Activated CD4-positive, alpha-beta T cell treated with anti-CD3 and anti-CD28 coated beads, Interleukin-2, amount 50 U/mL, for 1 hour (primary cell): ENCODE measurements around the gene EYS.

Experiments used
- DNase-seq: peaks from one replicate; pipeline ENCODE4 v3.0.0-alpha.2; 2020

Gene EYS

DNA sequence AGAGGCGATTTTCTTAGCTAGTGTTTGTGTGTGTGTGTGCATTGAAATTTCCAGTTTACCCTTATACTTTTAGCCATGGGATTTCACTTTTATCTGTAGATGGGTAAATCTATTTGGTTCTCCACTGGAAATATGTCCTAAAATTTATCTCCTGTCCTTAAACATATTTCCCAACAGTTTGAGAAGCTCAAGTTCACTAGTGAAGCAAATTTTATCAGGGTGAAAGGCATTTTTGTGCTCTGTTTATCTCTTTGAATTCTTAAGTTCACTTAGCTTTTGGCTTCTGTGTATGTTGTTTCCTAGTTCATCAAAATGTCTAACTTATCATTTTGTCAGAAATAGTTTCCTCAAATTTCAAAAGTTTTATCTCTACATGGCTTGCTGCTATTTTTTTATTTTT, 1509.8 kb downstream of the EYS start:
- no peak for DNase-seq

- DNase-seq = no peak
Observed at GRCh38 chr6:64186592-64186991, 1520.4 kb downstream of the EYS start.

DNA sequence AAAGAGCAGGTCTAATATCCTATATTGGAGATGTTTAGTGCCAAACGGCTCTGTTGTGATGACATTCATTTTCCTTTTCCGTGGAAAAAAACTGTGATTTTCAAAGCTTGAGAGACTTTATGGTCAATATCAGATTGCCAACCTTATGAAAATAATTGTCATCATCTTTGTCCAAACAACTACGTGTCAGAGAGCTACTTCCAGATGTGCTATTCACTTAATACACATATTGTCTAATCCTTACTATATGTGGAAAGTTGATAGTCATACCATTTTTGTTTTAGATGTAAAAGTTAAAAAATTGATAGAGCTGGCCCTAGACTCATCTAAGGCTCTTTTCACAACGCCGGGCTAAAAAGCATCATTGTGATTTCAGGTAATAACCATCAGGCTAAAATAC, 1521.4 kb downstream of the EYS start:
- no peak for DNase-seq

DNA sequence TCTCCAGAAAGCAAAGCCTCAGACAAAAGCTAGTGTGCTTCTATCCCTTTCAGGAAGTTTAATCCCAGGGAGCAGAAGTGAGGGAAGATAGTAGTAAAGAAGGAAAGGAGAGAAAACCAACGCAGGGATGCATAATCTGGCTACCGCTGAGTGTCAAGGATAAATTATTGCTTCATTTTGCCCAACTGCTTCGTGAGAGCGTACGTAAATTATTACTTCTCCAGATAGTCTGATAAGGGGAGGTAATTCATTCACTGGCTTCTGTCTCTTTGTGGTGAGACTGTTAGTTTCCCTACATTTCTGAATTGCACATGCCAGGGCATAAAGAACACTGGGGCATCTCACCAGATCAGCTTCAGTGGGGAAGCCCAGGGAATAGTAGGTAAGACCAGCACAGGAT, 1531.7 kb downstream of the EYS start:
- DNase-seq = no peak

DNA sequence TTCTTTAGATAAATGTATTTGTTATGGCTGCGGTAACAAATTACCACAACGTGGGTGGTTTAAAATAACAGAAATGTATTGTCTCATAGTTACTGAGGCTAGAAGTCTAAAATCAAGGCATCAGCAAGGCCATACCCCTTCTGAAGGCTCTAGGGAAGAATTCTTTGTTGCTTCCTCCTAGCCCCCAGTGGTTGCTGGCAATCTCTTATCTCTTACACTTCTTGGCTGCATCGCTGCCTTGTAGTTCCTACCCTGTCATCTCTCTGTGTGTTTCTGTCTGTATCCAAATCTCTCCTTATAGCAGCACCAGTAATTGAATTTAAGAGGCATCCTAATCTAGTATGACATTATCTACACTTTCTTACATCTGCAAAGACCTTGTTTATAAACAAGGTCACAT, 1536.7 kb downstream of the EYS start:
- no peak for DNase-seq

DNA sequence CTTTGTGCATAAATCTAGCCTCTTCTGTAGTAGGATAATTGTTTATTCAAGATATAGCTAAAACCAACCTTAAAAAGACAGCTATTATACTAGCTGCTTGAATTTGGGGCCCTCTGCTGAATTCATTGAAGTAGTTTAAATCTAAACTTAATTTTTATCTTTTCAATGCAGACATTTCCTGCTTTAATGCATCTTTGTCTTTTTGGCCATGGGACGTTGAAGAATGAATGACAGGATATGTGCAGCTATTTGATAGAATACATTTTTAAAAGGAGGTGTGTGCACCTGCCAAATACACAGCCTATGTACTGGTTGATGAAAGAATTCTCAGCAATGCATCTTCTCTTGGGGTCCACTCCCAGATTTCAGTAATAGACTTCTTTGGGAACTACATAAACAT, 1546.5 kb downstream of the EYS start:
- no peak for DNase-seq

GRCh38 chr6:64155063-64155462, 1552.0 kb downstream of the EYS start:
- DNase-seq = no peak

DNA sequence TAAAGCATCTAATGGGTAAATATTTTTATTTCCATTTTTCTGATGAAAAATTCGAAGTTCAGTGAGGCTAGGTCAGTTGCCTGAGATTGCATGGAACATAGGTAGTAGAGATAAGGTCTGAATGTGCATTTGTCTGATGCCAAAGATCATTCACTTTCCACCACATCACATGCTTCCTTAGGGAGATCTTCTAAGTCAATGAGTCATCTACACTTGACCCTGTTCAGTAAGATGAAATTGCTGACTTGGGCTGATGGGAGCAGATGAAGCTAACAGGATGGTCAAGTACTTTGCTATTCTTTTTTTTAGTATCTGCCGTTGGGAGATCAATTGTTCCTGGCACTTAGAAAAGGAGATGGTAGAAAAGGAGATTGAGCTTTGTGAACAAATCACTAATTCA, 1560.2 kb downstream of the EYS start:
- DNase-seq = no peak

DNA sequence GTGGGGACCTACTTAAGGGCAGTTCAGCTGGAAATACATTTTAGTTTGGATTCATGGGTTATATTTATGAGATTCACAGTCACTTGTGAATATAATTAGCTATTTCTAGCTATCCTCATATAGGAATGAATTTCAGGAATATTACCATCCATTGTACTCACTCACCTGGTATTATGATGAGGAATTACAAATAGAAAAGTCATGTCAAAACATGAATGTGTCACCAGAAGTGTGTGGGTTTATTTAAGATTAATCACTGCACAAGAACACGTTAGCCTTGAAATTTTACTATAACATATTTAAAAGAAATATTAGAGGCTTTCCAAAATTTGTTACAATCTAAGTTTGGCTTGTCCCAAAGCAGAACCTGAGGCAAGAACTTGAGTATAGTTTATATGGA, 1560.9 kb downstream of the EYS start:
- no peak for DNase-seq

GRCh38 chr6:64145658-64146057, 1561.4 kb downstream of the EYS start:
- DNase-seq = no peak

DNA sequence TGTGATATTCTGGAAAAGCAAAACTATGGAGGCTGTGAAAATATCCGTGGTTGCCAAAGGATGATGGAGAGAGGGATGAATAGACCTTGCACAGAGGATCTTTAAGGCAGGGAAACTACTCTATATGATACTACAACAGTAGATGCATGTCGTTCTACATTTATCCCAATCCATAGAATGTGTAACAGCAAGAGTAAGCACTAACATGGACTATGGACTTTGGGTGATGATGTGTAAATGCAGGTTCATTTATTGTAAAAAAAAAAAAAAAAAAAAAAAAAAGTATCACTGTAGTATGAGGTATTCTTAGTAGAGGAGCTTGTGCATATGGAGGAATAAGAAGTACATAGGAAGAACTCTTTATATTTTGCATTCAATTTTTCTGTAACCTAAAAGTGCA, 1563.9 kb downstream of the EYS start:
- no peak for DNase-seq

DNA sequence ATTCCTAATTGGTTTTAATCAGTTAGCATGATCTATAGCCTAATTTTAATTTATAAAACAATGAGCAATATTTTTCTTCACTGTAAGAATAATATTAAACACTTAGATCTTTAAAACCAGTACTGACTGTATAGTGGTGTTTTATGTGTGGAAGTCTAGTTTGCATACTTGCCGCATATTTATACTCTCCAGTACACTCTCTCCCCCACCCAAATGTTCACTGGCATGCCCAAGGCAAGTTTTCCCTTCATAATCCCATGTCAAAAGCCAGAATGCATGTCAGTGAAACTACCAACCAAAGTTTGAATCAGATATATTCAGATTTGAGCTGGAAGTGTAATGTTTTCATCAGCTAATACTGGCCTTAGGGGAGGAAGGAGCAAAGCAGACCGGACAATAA, 1565.3 kb downstream of the EYS start:
- no peak for DNase-seq

- no peak for DNase-seq
Observed at GRCh38 chr6:64128301-64129024, 1578.6 kb downstream of the EYS start.

GRCh38 chr6:64123761-64124633, 1583.0 kb downstream of the EYS start:
- DNase-seq = no peak

DNA sequence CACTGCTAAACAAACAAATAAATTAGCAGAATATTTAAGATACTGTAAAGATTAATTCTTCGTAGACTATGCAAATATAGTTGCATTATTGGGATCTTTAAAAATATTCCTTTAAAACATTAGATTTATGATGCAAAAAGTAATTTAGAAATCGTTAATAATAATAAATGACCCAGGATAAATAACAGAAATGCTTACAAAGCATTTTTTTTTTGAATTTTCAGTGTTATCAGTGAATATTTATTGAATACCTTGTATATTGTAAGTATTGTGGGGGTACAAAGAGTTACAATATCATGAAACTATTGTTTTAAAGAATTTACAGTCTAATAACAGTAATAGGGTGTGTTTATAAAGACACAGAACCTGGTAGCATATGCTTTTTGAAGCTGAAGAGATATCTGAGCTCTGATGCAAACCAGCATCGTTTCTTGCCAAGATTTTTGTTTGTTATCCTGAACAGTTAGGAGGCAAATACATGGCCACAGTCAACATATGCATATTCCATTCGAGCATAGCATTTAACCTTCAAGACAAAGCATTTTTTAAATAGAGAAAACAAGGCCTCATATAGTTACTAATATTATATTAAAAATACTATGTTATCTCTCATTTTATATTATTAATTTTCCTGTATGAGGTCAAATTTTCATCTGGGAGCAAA, 1584.2 kb downstream of the EYS start:
- DNase-seq = no peak

DNA sequence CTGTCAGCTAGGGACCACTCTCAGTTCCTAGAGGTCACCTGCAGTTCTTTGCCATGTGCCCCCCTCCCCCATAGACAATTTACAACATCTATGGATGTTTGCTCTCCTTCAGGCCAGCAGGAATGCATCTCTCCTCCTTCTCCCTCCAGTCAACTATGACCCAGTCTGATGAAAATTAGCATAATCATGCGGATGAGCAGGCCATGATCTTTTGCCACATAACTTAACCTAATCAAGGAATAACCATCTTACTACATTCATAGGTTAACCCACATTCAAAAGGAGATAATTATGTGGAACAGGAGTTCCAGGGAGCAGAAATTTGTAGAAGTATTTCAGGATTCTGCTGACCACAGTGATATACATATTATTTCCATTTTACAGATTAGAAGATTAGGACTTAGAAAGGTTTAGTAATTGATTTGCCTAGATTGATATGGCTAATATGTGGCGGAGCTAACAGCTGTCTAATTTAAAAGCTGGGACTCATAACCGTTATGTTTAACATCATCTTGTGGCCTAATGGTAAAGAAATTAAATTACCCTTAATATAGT, 1585.9 kb downstream of the EYS start:
- DNase-seq = no peak

DNA sequence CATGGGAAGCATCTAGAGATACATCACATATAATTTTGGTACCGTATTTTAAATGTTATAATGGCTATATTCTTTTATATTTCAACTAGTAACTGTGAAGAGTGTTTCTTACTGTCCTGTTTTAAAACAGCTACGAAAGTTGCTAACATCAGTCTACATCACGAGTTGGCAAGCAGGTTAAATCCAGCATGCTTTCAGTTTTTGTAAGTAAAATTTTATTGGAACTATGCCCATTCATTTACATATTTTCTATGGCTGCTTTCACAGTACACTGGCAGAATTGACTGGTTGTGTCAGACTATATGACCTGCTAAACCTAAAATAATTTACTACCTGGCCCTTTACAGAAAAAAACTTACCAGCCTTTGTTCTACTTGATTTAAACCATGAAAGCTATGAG, 1593.3 kb downstream of the EYS start:
- no peak for DNase-seq

DNA sequence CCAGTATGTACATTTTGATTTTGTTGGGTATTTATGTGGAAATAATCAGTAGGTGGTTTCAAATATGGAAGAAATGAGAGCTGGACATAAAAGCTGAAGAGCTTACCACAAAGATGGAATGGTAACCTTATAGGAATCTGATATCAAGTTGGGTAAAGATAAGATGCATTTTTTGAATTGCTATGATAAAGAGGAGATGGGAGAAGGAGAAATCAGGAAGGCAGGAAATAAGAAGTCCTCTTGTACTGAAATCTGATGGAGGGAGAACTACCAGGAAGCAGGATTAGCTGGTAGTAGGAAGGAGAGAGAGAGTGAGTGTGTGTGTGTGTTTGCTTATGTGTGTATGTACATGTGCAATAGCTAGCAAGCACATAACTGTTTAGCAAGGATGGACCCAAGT, 1603.0 kb downstream of the EYS start:
- no peak for DNase-seq

DNA sequence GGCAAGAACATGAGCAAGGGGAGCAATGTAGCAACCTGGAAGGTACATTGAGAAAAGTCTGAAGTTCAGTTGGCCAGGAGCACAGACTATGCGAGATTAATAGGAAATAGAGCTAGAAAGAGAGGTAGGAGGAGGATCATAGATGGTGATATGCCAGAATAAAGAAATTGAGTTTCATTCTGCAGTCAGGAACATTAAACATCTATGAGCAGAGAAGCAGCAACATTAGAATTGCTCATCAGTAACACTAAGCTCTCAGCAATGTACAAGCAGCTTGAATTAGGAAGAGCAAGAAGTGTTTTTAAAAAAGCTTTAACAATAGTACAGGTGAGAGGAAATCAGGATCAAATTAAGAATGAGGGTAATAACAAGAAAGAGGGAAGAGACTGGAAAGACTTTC, 1603.5 kb downstream of the EYS start:
- no peak for DNase-seq

DNA sequence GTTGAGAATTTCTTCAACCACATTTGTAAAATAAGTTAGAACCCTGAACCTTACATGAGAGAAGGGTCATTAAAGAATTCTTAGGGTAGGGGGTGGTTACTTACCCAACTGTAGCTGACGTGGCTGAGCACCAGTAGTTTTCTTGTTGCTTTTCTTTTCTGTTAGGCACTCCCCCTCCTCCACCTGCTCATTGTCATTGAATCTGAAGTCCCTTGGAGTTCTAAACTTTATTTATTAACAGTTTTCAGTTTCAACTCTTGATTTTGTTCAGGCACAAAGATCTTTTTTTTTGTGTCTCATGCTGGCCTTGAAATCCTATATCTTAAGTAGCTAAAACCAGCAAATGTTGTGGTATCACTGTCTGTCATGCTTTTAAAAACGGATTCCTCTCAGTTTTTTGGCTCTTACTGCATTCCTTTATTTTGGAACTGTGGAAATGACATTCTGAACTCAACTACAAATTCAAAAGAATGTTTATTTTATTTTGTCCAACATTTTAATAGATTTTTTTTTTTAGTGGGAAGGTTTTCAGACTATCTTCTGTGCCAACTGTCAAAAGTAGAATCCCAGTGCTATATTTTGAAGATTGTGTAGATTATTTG, 1606.2 kb downstream of the EYS start:
- DNase-seq = no peak

GRCh38 chr6:64090352-64090751, 1616.7 kb downstream of the EYS start:
- DNase-seq = no peak

DNA sequence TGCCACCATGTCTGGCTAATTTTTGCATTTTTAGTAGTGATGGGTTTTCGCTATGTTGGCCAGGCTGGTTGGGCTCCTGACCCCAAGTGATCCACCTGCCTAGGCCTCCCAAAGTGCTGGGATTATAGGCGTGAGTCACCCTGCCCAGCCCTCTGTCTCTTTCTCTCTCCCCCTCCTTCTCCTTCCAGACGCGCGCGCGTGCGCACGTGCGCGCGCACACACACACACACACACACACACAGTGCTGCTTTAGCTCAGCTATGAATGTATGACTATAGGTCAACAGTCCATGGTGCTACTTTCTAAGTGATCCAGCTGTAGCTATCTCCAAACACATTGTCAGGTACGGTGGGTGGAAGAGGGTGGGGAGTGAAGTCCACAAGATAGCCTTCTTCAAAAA, 1621.9 kb downstream of the EYS start:
- no peak for DNase-seq

- no peak for DNase-seq
Observed at GRCh38 chr6:64084185-64084663, 1622.8 kb downstream of the EYS start.
